SK-N-MC (cell line): ENCODE results near the gene KDM2A.
A peak's percentile ranks its signal among the peaks of the same experiment; 100 is the strongest.

Experiments used
- DNase-seq: peaks from one replicate; pipeline ENCODE4 v3.0.0-alpha.2; 2011; ENCODE audit warnings: low read depth, low spot score
- H3K27ac ChIP-seq: fragments of 200-600 bp; sonication (generic); 2 replicates; pipeline ENCODE4 v1.5.1; 2016; ENCODE audit warnings: mixed run types
- H3K36me3 ChIP-seq: fragments of 200-600 bp; sonication (generic); 2 replicates; pipeline ENCODE4 v1.6.1; 2017; ENCODE audit warnings: antibody characterized with exemption, low read length, mixed read lengths; ENCODE audit not compliant: insufficient read depth
- H3K4me3 ChIP-seq: fragments of 200-600 bp; sonication (generic); 2 replicates; pipeline ENCODE4 v1.5.1; 2016
- H3K9ac ChIP-seq: fragments of 200-600 bp; sonication (generic); 2 replicates; pipeline ENCODE4 v1.8.0; 2017; ENCODE audit warnings: mixed run types, mixed read lengths; ENCODE audit not compliant: insufficient read length
- H3K9me3 ChIP-seq: fragments of 200-600 bp; sonication (generic); 2 replicates; pipeline ENCODE4 v1.6.1; 2017; ENCODE audit warnings: low read depth, mild to moderate bottlenecking, antibody characterized with exemption, low read length, moderate library complexity, mixed read lengths
- EZH2 ChIP-seq: fragments of 200-600 bp; sonication (generic); IDR thresholded peaks from one replicate; pipeline ENCODE4 v1.6.1; 2017; ENCODE audit warnings: antibody characterized with exemption
- FOXP2 ChIP-seq: optimal IDR thresholded peaks from 2 replicates; pipeline ENCODE3; 2011; ENCODE audit warnings: mild to moderate bottlenecking, moderate library complexity; ENCODE audit not compliant: insufficient read depth; ENCODE audit errors: extremely low read length, control extremely low read depth
- POLR2AphosphoS5 ChIP-seq: IDR thresholded peaks from 2 replicates; pipeline ENCODE4 v1.6.1; 2012; ENCODE audit warnings: mild to moderate bottlenecking, low read depth, low read length, borderline replicate concordance

Gene KDM2A

DNA sequence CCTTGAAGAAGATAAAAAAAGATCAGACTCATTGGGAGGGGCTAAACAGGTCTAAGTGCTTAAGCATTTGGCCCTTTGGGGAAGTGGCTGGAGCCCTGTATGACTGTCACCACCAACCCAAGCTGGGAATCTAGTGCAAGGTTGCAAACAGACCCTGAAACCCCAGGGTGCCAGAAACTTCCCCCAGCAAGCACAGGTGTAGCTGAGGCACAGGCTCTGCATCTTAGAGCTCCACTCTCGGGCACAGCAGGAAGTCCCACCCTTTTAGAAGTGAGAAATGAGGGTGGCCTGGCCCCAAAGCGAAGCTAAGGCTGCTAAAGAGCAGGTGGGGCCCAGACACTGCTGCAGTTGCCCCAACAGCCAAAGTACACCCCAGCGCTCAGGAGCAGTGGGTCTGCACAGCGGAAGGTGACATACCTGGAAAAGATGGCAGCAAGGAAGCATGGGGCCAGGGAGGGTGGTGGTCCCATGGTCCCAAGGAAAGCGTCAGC is 5.8 kb upstream of the KDM2A start:
- Histone ChIP-seq H3K4me3 (no peak overlapping the region), H3K27ac (no peak overlapping the region), H3K9ac (no peak overlapping the region), H3K36me3 (no peaks in the 10 kb centered on the region), H3K9me3 (no peaks in the 10 kb centered on the region)
- TF ChIP-seq POLR2AphosphoS5: no peak
- no peak for TF ChIP-seq EZH2
- no peak for TF ChIP-seq FOXP2
- DNase-seq: no peak

- Histone ChIP-seq H3K9me3 (no peaks in the 10 kb centered on the region), H3K9ac (no peak overlapping the region), H3K36me3 (no peaks in the 10 kb centered on the region), H3K4me3 (no peak overlapping the region), H3K27ac (no peak overlapping the region)
- TF ChIP-seq EZH2: no peak
- no peak for TF ChIP-seq FOXP2
- TF ChIP-seq POLR2AphosphoS5: no peak
- DNase-seq: no peak
These were observed 4.7 kb upstream of the KDM2A start for GRCh38 chr11:67114275-67114896.

GRCh38 chr11:67116758-67117105 is 2.3 kb upstream of the KDM2A start:
- no peak for DNase-seq
- H3K36me3 ChIP-seq: no peaks in the 10 kb centered on the region; the same call in 1 of the 2 replicates
- H3K9me3 ChIP-seq: no peaks in the 10 kb centered on the region
- peak overlapping the region; percentile 52 for H3K9ac ChIP-seq
- H3K4me3 ChIP-seq: no peak overlapping the region
- TF ChIP-seq POLR2AphosphoS5 (no peak), FOXP2 (no peak)
- H3K27ac ChIP-seq: peak overlapping the region; percentile 85

DNA sequence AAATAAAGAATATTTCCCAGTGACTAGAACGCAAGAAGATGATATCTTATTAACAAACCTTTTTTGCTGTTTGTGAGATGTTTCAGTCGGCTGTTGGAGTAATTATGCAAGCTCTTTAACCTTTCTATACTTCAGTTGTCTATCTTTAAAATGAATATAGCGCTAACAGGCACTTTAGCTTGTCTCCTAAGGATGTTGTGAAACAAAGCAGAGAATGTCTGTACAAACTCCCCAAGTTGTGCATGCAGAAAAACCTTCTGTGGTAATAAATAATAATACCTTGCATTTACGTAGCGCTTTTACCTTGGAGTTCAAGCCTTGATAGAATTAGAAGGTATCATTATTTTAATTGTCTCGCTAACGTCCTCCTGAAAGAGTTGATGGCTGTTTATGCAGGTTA is 1.9 kb upstream of the KDM2A start:
- Histone ChIP-seq H3K4me3 (no peak overlapping the region), H3K36me3 (no peaks in the 10 kb centered on the region; the same call in 1 of the 2 replicates), H3K27ac (peak overlapping the region; percentile 85), H3K9ac (peak overlapping the region; percentile 52), H3K9me3 (no peaks in the 10 kb centered on the region)
- DNase-seq: no peak
- TF ChIP-seq EZH2 (no peak), FOXP2 (no peak), POLR2AphosphoS5 (no peak)

- no peak overlapping the region for H3K4me3 ChIP-seq
These were observed 1.3 kb upstream of the KDM2A start for GRCh38 chr11:67117672-67118180.

DNA sequence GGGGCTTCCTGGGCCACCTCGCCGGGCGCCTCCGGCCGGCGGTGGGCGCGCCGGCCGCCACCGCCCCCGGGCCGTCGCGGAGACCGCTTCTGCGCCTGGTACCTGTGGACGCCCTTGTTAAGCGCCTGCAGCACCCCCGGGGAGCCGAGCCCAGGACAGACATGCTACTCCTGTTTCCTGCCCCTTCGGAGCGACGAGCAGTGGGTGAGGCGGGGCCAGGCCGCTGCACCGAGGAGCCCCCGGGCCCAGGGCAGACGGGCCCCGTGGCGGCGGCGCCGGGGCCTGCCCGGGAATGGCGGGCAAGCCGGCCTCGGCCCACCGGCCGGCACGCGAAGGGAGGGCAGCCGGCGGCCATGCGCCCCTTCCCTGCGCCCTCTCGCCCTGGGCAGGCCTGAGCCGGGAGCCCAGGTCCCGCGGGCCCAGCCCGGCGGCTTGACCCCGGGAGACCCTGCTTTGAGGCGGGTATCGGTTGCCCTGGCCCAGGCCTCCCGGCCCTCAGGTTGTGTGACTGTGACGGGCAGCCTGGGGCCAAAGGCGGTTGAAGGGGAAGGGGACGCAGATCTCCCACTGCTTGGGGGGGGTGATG is 789 bp upstream of the KDM2A start:
- H3K27ac ChIP-seq: peak overlapping the region; percentile 75; the same call in 1 of the 2 replicates
- no peak for DNase-seq

More at GRCh38 chr11:67117672-67118180, 1.3 kb upstream of the KDM2A start:
- peak overlapping the region; percentile 85 for H3K27ac ChIP-seq
- TF ChIP-seq FOXP2 (no peak), POLR2AphosphoS5 (no peak), EZH2 (no peak)
- H3K36me3 ChIP-seq: peaks cover 1% of the 10 kb centered on the region
- DNase-seq: no peak
- H3K9ac ChIP-seq: peak overlapping the region; percentile 52
- no peaks in the 10 kb centered on the region for H3K9me3 ChIP-seq

DNA sequence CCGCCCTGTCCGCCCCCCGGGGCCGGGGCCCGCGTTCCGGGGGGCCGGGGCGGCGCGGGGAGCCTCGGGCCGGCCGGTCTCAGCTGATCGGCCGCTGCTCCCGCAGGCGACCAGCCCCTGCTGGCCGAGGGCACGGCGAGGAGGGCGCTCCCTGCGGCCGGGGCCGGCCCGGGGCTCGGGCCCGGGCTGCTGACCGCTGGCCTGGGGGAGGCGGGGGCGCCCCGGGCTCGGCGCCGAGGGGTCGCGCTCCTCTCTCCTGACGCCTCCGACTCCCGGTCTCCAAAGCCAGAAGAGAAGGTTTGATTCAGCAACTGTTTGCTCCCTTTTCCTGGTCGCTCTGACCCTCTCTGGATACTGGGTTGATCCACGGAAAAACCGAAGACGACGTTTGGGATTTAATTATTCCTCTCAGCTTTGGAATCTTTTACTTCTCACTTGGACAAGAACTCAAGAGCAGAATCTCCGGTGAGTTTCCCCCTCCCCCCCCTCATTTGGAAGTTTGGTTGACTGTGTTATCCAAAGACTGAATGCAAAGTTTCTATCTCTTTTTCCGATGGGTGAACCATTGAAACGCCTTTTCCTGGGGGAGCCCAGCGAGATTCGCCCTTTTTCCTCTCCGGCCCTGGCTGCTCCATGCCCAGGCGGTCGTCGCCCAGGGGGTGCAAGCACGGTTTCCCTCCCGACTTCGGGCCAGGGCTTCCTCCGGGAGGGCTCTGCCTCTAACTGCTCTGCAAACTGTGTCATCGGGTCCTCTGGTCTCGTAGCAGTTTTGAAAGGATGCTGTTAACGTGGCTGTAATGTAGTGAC is 725 bp downstream of the KDM2A start:
- no peaks in the 10 kb centered on the region for H3K9me3 ChIP-seq
- peaks cover 13% of the 10 kb centered on the region for H3K36me3 ChIP-seq
- H3K9ac ChIP-seq: peak overlapping the region; percentile 90
- peak overlapping the region; percentile 96 for H3K4me3 ChIP-seq
- DNase-seq: no peak
- H3K27ac ChIP-seq: peak overlapping the region; percentile 65; the same call in 1 of the 2 replicates
- TF ChIP-seq FOXP2 (no peak), POLR2AphosphoS5 (no peak), EZH2 (no peak)

More for the DNA sequence above, 789 bp upstream of the KDM2A start:
- TF ChIP-seq FOXP2: peak; percentile 3
- TF ChIP-seq EZH2: no peak
- TF ChIP-seq POLR2AphosphoS5: no peak
- H3K9ac ChIP-seq: no peak overlapping the region
- peaks cover 7% of the 10 kb centered on the region for H3K36me3 ChIP-seq
- H3K4me3 ChIP-seq: no peak overlapping the region
- H3K9me3 ChIP-seq: no peaks in the 10 kb centered on the region

- H3K4me3 ChIP-seq: peak overlapping the region; percentile 96
- no peak for TF ChIP-seq FOXP2
- TF ChIP-seq EZH2: no peak
- no peak for TF ChIP-seq POLR2AphosphoS5
- H3K36me3 ChIP-seq: peaks cover 18% of the 10 kb centered on the region
- DNase-seq: no peak
- peak overlapping the region; percentile 90 for H3K9ac ChIP-seq
- H3K27ac ChIP-seq: peak overlapping the region; percentile 65; the same call in 1 of the 2 replicates
- no peaks in the 10 kb centered on the region for H3K9me3 ChIP-seq
These were observed 1.4 kb downstream of the KDM2A start for GRCh38 chr11:67120456-67120855.
